IMR-90 (cell line): ENCODE data around the gene SLC4A4. TPM values are rescaled to one million over a fixed set of nuclear protein-coding genes. Genes with fewer than 3 reads are reported as not detected.
"Not testable (repeated sequence)": the region's sequence is repeated elsewhere in the genome, so short reads cannot be mapped to it uniquely, and the experiment has no call there.

Experiments
- ATAC-seq: fragments of 200-7000 bp; cut with Tn5 transposase; 2 replicates; pipeline ENCODE4 v1.9.1; 2020; ENCODE audit warnings: low read depth, mild to moderate bottlenecking, moderate library complexity
- BruUV-seq: library from RNA; stranded (reverse); fragments of 400-500 nt; replicated peaks from 2 replicates; lab custom pipeline; 2021; lab: Mats Ljungman, UMichigan
- CTCF ChIA-PET: fragments of 300-600 bp; formaldehyde crosslinking; extraction: SDS; loops from one replicate; lab custom pipeline; 2021; ENCODE audit warnings: antibody characterized with exemption; lab: Yijun Ruan, JAX
- POLR2A ChIA-PET: fragments of 300-600 bp; sonication (Branson Sonifier 250); formaldehyde crosslinking; loops from one replicate; lab custom pipeline; 2022; ENCODE audit warnings: antibody characterized with exemption; ENCODE audit not compliant: unreplicated experiment; lab: Charles Lee
- DNase-seq: peaks from one replicate; pipeline ENCODE4 v3.0.0; 2013
- H2AFZ ChIP-seq: replicated peaks from 2 replicates; pipeline ENCODE3; 2013; ENCODE audit warnings: low read length, mild to moderate bottlenecking; ENCODE audit not compliant: poor library complexity
- H2AK5ac ChIP-seq: 2 replicates; pipeline ENCODE4 v1.6.1; 2013; ENCODE audit warnings: low read depth, low read length, inconsistent platforms
- H2AK9ac ChIP-seq: replicated peaks from 2 replicates; pipeline ENCODE3; 2013; ENCODE audit warnings: mild to moderate bottlenecking, low read depth, low read length, moderate library complexity; ENCODE audit not compliant: poor library complexity
- H2BK120ac ChIP-seq: 2 replicates; pipeline ENCODE4 v1.6.1; 2013; ENCODE audit warnings: low read depth, low read length, inconsistent platforms
- H2BK15ac ChIP-seq: 3 replicates; pipeline ENCODE4 v1.6.1; 2013; ENCODE audit warnings: low read depth, low read length, inconsistent platforms
- H2BK20ac ChIP-seq: 2 replicates; pipeline ENCODE4 v1.6.1; 2013; ENCODE audit warnings: low read depth, mild to moderate bottlenecking, inconsistent platforms, low read length, moderate library complexity
- H2BK5ac ChIP-seq: 2 replicates; pipeline ENCODE4 v1.6.1; 2013; ENCODE audit warnings: mild to moderate bottlenecking, low read depth, low read length, inconsistent platforms; ENCODE audit not compliant: poor library complexity, severe bottlenecking
- H3K14ac ChIP-seq: replicated peaks from 2 replicates; pipeline ENCODE4 v1.6.1; 2013; ENCODE audit warnings: low read depth, low read length, inconsistent platforms
- H3K18ac ChIP-seq: 2 replicates; pipeline ENCODE4 v1.6.1; 2013; ENCODE audit warnings: low read depth, low read length, control low read depth
- H3K23ac ChIP-seq: 2 replicates; pipeline ENCODE4 v1.6.1; 2013; ENCODE audit warnings: low read depth, low read length, inconsistent platforms
- H3K27ac ChIP-seq: 2 replicates; pipeline ENCODE4 v1.5.1; 2013; ENCODE audit warnings: mild to moderate bottlenecking, control low read depth, low read length; ENCODE audit not compliant: insufficient read depth
- H3K27me3 ChIP-seq: 2 replicates; pipeline ENCODE4 v1.6.1; 2013; ENCODE audit warnings: low read length; ENCODE audit not compliant: control insufficient read depth, insufficient read depth
- H3K36me3 ChIP-seq: 2 replicates; pipeline ENCODE4 v1.6.1; 2013; ENCODE audit warnings: low read length, mixed read lengths; ENCODE audit not compliant: control insufficient read depth, insufficient read depth
- H3K4ac ChIP-seq: 2 replicates; pipeline ENCODE4 v1.6.1; 2013; ENCODE audit warnings: low read depth, low read length, inconsistent platforms
- H3K4me1 ChIP-seq: 2 replicates; pipeline ENCODE4 v1.6.1; 2013; ENCODE audit warnings: low read length, mixed read lengths; ENCODE audit not compliant: control insufficient read depth, insufficient read depth
- H3K4me2 ChIP-seq: 2 replicates; pipeline ENCODE4 v1.6.1; 2013; ENCODE audit warnings: low read depth, mild to moderate bottlenecking, control low read depth, low read length, moderate library complexity
- H3K4me3 ChIP-seq: 2 replicates; pipeline ENCODE4 v1.5.1; 2013; ENCODE audit warnings: low read depth, mild to moderate bottlenecking, control low read depth, low read length, moderate library complexity; ENCODE audit not compliant: insufficient read depth
- H3K56ac ChIP-seq: 2 replicates; pipeline ENCODE4 v1.6.1; 2013; ENCODE audit warnings: low read length, inconsistent platforms; ENCODE audit not compliant: insufficient read depth; ENCODE audit errors: extremely low read depth
- H3K79me1 ChIP-seq, 2 experiments: 2 replicates each; pipeline ENCODE4 v1.6.1; 2013; ENCODE audit warnings: low read length in 2 of 2, inconsistent platforms in 1 of 2, low read depth in 1 of 2
- H3K9ac ChIP-seq: 2 replicates; pipeline ENCODE4 v1.6.1; 2013; ENCODE audit warnings: low read depth, low read length, control low read depth
- H3K9me1 ChIP-seq: 2 replicates; pipeline ENCODE4 v1.6.1; 2013; ENCODE audit warnings: low read length, inconsistent platforms; ENCODE audit not compliant: insufficient read depth
- H3K9me3 ChIP-seq: 2 replicates; pipeline ENCODE4 v1.6.1; 2013; ENCODE audit warnings: low read length; ENCODE audit not compliant: control insufficient read depth, insufficient read depth
- H4K20me1 ChIP-seq: 2 replicates; pipeline ENCODE4 v1.6.1; 2013; ENCODE audit warnings: low read length, inconsistent platforms; ENCODE audit not compliant: insufficient read depth
- H4K5ac ChIP-seq: 2 replicates; pipeline ENCODE4 v1.6.1; 2013; ENCODE audit warnings: mild to moderate bottlenecking, low read depth, low read length, control low read depth
- H4K8ac ChIP-seq, 2 experiments: 2 replicates each; pipeline ENCODE4 v1.6.1; 2013; ENCODE audit warnings: low read depth in 2 of 2, low read length in 2 of 2, control low read depth in 1 of 2, inconsistent platforms in 1 of 2
- H4K91ac ChIP-seq: 2 replicates; pipeline ENCODE4 v1.6.1; 2013; ENCODE audit warnings: low read depth, low read length, inconsistent platforms; ENCODE audit not compliant: insufficient read depth
- FOS ChIP-seq: fragments of 150-350 bp; IDR thresholded peaks from 2 replicates; pipeline ENCODE4 v1.6.1; 2016; ENCODE audit warnings: low read depth, low read length
- MAFK ChIP-seq: IDR thresholded peaks from 2 replicates; pipeline ENCODE4 v1.6.1; 2012; ENCODE audit warnings: low read depth, low read length, improper control_type of control experiment
- MAZ ChIP-seq: IDR thresholded peaks from 2 replicates; pipeline ENCODE4 v1.6.1; 2012; ENCODE audit warnings: low read depth, mild to moderate bottlenecking, low read length, improper control_type of control experiment, moderate library complexity, borderline replicate concordance
- NFE2L2 ChIP-seq: fragments of 150-350 bp; IDR thresholded peaks from 2 replicates; pipeline ENCODE4 v1.6.1; 2016; ENCODE audit warnings: low read depth, mild to moderate bottlenecking, low read length
- WGBS, 2 experiments: methylation state at CpG; one replicate each; pipeline versions ENCODE4 v1.1.5 to v1.1.7; 2013; ENCODE audit warnings: missing lambda C conversion rate in 2 of 2; ENCODE audit not compliant: insufficient read length in 1 of 2; ENCODE audit errors: extremely low coverage in 2 of 2; 5-methylcytosine and 5-hydroxymethylcytosine counted together
- dilution Hi-C: fragments of 300-500 bp; cut with HindIII; formaldehyde crosslinking; loops from one replicate; pipeline ENCODE4 v1.14.3; 2018; ENCODE audit warnings: low sequenced_read_pairs; ENCODE audit not compliant: unreplicated experiment
- in situ Hi-C: fragments of 300-500 bp; cut with MboI; formaldehyde crosslinking; loops from 3 replicates; pipeline ENCODE4 v1.14.3; 2019; ENCODE audit warnings: low sequenced_read_pairs, inconsistent platforms, mixed read lengths
- intact Hi-C: fragments of 100-400 bp; cut with micrococcal nuclease; formaldehyde crosslinking; loops from 2 replicates; pipeline ENCODE4 v1.10.0; 2022
- polyA plus RNA-seq, 3 experiments: library from polyadenylated mRNA; depleted of rRNA; stranded (reverse); fragments of >200 nt; gene quantifications; 2 replicates each; pipeline ENCODE4 v1.2.3, GENCODE V29; 2012; ENCODE audit warnings: low replicate concordance in 1 of 3
- total RNA-seq: library from RNA; depleted of rRNA; stranded (reverse); fragments of >200 nt; gene quantifications from 2 replicates; pipeline ENCODE4 v1.2.3, GENCODE V29; 2012

SLC4A4 gene
- total and polyA plus RNA-seq, 2 of the 4 experiments (the other 2 are of a cell fraction) = 5.6 to 16.8 TPM

DNA sequence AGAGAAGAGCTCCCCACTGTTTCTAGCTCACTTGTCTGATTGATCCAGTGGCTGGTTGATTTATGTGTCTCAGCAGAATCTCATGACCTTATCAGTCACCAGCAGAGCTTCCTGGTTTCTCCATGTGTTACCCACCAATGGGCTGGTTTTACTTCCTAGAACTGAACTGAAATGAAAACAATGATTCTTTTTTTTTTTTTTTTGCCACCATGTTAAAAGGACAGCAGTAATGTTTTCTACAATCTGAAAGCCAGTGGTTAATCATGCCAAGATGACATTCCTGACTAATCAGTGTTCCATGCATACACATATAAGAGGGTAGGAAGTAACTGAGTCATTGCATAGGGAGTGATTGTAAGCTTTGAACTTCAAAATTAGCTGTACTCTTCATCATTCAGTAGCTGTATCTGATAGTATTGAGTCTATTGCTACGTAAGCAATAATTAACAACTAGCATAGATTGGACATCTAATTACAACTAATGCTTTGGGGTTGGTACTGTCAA lies 67.7 kb downstream of the SLC4A4 start:
- no peak overlapping the region for H2BK5ac ChIP-seq
- ATAC-seq (peak; percentile 65), DNase-seq (peak; percentile 77)
- ChIA-PET POLR2A (no interaction called here), CTCF (interaction anchor here (0.6 kb wide), 1 partner anchor 83 kb away, joined by 3 read pairs; no protein-coding TSS in a partner anchor)
- no peak overlapping the region for H2AK9ac ChIP-seq
- no peak overlapping the region for H4K91ac ChIP-seq
- H3K4me3 ChIP-seq = no peak overlapping the region
- WGBS, 2 experiments = no CpG with 5 or more reads among the region's 1 CpG
- H3K23ac ChIP-seq = no peak overlapping the region
- dilution Hi-C loops (no loop called here), in situ Hi-C loops (no loop called here), intact Hi-C loops (no loop called here)
- BruUV-seq = no TSS peak
- H3K9ac ChIP-seq = no peak overlapping the region
- H4K20me1 ChIP-seq = no peaks in the 10 kb centered on the region
- no peak overlapping the region; the same call in 1 of the 2 replicates for H3K18ac ChIP-seq
- 0 out of 2 replicates have a peak, but pooled peaks cover 3% of the 10 kb centered on the region for H3K9me1 ChIP-seq
- no peak overlapping the region for H2AFZ ChIP-seq
- 0 out of 3 replicates have a peak overlapping the region, but pooled peaks have one; percentile 30 for H2BK15ac ChIP-seq
- no peak for TF ChIP-seq MAZ
- TF ChIP-seq FOS = no peak
- TF ChIP-seq NFE2L2 = no peak
- TF ChIP-seq MAFK = peak; percentile 55
- H3K79me1 ChIP-seq = peaks cover 8 to 13% of the 10 kb centered on the region in 2 experiments
- H2BK20ac ChIP-seq = no peak overlapping the region
- H4K8ac ChIP-seq = 0 out of 4 replicates have a peak overlapping the region, but pooled peaks of 1 of the 2 experiments have one; percentile 27
- no peak overlapping the region for H3K27ac ChIP-seq
- no peak overlapping the region for H3K4ac ChIP-seq
- H3K4me2 ChIP-seq = peak overlapping the region; percentile 50; the same call in 1 of the 2 replicates
- H3K27me3 ChIP-seq = no peaks in the 10 kb centered on the region
- H4K5ac ChIP-seq = no peak overlapping the region
- H2BK120ac ChIP-seq = no peak overlapping the region
- no peak overlapping the region for H3K56ac ChIP-seq
- 0 out of 2 replicates have a peak overlapping the region, but pooled peaks have one; percentile 7 for H3K14ac ChIP-seq
- no peak overlapping the region for H2AK5ac ChIP-seq
- H3K9me3 ChIP-seq = peaks cover 2% of the 10 kb centered on the region
- H3K4me1 ChIP-seq = peaks cover 9% of the 10 kb centered on the region
- H3K36me3 ChIP-seq = peaks cover 7% of the 10 kb centered on the region

DNA sequence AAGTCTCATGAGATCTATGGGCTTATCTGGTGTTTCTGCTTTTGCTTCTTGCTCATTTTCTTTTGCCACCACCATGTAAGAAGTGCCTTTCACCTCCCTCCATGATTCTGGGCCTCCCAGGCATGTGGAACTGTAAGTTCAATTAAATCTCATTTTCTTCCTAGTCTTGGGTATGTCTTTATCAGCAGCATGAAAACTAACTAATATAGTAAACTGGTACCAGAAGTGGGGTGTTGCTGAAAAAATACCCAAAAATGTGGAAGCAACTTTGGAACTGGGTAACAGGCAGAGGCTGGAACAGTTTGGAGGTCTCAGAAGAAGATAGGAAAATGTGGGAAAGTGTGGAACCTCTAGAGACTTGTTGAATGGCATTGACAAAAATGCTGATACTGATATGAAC lies 70.1 kb downstream of the SLC4A4 start:
- CTCF ChIA-PET, dilution Hi-C loops, H3K36me3 ChIP-seq: not testable (repeated sequence)

More for the DNA sequence above, 70.1 kb downstream of the SLC4A4 start:
- Histone ChIP-seq H3K79me1 (peaks cover 16 to 20% of the 10 kb centered on the region in 2 experiments), H3K4me1 (peaks cover 13% of the 10 kb centered on the region)
- H3K18ac ChIP-seq, H4K20me1 ChIP-seq, H3K4ac ChIP-seq, H3K23ac ChIP-seq, H3K14ac ChIP-seq, H2BK120ac ChIP-seq, DNase-seq, H4K8ac ChIP-seq, H3K4me3 ChIP-seq, H2AFZ ChIP-seq, H2AK5ac ChIP-seq, H2BK20ac ChIP-seq, H3K56ac ChIP-seq, ATAC-seq, H4K5ac ChIP-seq, in situ Hi-C loops, H3K9me1 ChIP-seq, POLR2A ChIA-PET, BruUV-seq, H2AK9ac ChIP-seq, H3K9ac ChIP-seq, H2BK5ac ChIP-seq, H3K27ac ChIP-seq, H3K9me3 ChIP-seq, intact Hi-C loops, H3K27me3 ChIP-seq, H4K91ac ChIP-seq, H2BK15ac ChIP-seq, H3K4me2 ChIP-seq: not testable (repeated sequence)
